Stimulated activated CD4-positive, alpha-beta T cell treated with anti-CD3 and anti-CD28 coated beads, TNF-alpha, amount 100 ng/mL, for 24 hours (primary cell): Measurements from ENCODE around the gene PLXNA4.
"Not testable (repeated sequence)": the region's sequence is repeated elsewhere in the genome, so short reads cannot be mapped to it uniquely, and the experiment has no call there.

Experiments used
- DNase-seq, 3 experiments: peaks; one replicate each; pipeline ENCODE4 v3.0.0-alpha.2; 2020; ENCODE audit warnings: low read depth in 3 of 3

Gene PLXNA4

GRCh38 chr7:132179080-132179430 is 397.2 kb downstream of the PLXNA4 start:
- DNase-seq, result no peak

- DNase-seq, result not testable (repeated sequence)
These were observed 397.7 kb downstream of the PLXNA4 start for GRCh38 chr7:132178402-132179079.

- no peak for DNase-seq
These were observed 398.4 kb downstream of the PLXNA4 start for GRCh38 chr7:132177708-132178401.

- no peak for DNase-seq
These were observed 399.6 kb downstream of the PLXNA4 start for GRCh38 chr7:132176719-132177118.

- no peak for DNase-seq
These were observed 405.1 kb downstream of the PLXNA4 start for GRCh38 chr7:132171130-132171576.

GRCh38 chr7:132169730-132170129 is 406.5 kb downstream of the PLXNA4 start:
- DNase-seq, result no peak

GRCh38 chr7:132168239-132168638 is 408.0 kb downstream of the PLXNA4 start:
- DNase-seq, result no peak

GRCh38 chr7:132165695-132166094 is 410.6 kb downstream of the PLXNA4 start:
- DNase-seq, result not testable (repeated sequence)

GRCh38 chr7:132164558-132165125 is 411.6 kb downstream of the PLXNA4 start:
- no peak for DNase-seq

- DNase-seq, result no peak
These were observed 413.6 kb downstream of the PLXNA4 start for GRCh38 chr7:132162556-132163144.

GRCh38 chr7:132161976-132162375 is 414.3 kb downstream of the PLXNA4 start:
- DNase-seq, result no peak

GRCh38 chr7:132161533-132161915 is 414.7 kb downstream of the PLXNA4 start:
- no peak for DNase-seq

- no peak for DNase-seq
These were observed 415.4 kb downstream of the PLXNA4 start for GRCh38 chr7:132160611-132161532.

GRCh38 chr7:132158841-132159240 is 417.4 kb downstream of the PLXNA4 start:
- no peak for DNase-seq

- no peak for DNase-seq
These were observed 418.1 kb downstream of the PLXNA4 start for GRCh38 chr7:132158166-132158565.

GRCh38 chr7:132155715-132156114 is 420.6 kb downstream of the PLXNA4 start:
- no peak for DNase-seq

GRCh38 chr7:132154695-132155471 is 421.4 kb downstream of the PLXNA4 start:
- DNase-seq, result no peak

GRCh38 chr7:132154248-132154647 is 422.0 kb downstream of the PLXNA4 start:
- DNase-seq, result no peak

- DNase-seq, result no peak
These were observed 424.0 kb downstream of the PLXNA4 start for GRCh38 chr7:132152131-132152889.

- no peak for DNase-seq
These were observed 425.6 kb downstream of the PLXNA4 start for GRCh38 chr7:132150711-132151110.
